Stimulated activated CD4-positive, alpha-beta T cell treated with anti-CD3 and anti-CD28 coated beads, Interleukin-12 subunit alpha, Interleukin-12 subunit beta, amount 100 ng/mL, for 48 hours (primary cell): ENCODE measurements around the gene CLASP2.
"Not testable (repeated sequence)": the region's sequence is repeated elsewhere in the genome, so short reads cannot be mapped to it uniquely, and the experiment has no call there.

Experiments used
- DNase-seq, 3 donors: peaks; one replicate each; pipeline ENCODE4 v3.0.0-alpha.2; 2020; ENCODE audit warnings: low read depth in 2 of 3, low spot score in 1 of 3

Gene CLASP2

GRCh38 chr3:33717866-33718594 lies at the start of gene CLASP2:
CLASP2 (minus strand) TSS chr3:33718254; CDS start chr3:33718002, 252 bp downstream.
- DNase-seq: peak; percentile 63 to 78 (median 73)

DNA sequence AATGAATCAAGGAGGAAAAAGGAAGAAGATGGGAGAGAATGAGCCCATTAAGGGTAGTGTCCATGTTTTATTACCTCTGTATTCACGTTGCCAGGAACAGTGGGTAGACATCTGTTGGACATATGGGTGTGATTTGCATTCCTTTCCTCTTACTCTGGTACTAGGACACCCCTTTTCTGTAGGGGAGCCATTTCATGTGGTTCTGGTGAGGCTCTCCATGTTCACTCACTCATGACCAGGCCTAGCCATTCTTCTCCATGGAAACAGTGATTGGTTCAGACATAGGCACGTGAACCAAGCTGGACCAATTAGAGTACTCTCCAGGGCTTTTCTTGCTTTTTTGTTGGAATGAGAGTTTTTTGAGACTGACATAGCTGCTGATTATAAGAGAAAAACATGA lies 40.8 kb upstream of the CLASP2 start:
- DNase-seq: no peak

- no peak for DNase-seq
These were observed 40.2 kb upstream of the CLASP2 start for GRCh38 chr3:33758281-33758680.

GRCh38 chr3:33754391-33754790 lies 36.3 kb upstream of the CLASP2 start:
- DNase-seq: not testable (repeated sequence)

DNA sequence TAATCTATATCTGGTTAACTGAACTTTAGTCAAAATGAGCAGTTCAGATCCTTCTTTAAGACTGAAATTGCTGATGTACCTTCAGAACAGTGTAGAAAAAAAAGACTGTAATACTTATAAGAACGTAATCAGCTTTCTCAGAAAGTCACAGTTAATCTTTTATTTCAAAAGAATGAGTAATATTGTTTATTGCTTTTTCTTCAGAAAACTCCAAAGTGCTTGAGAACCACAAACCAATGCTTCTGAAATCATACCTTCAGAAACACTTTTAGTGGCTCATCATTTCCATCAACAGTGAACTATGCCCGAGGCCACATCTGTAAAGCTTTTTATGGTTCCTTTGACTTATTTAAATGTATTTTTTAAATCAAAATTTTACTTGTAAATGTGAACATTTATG lies 33.3 kb upstream of the CLASP2 start:
- no peak for DNase-seq

GRCh38 chr3:33750211-33750548 lies 32.1 kb upstream of the CLASP2 start:
- no peak for DNase-seq

GRCh38 chr3:33749546-33750210 lies 31.6 kb upstream of the CLASP2 start:
- no peak for DNase-seq

GRCh38 chr3:33746416-33747116 lies 28.5 kb upstream of the CLASP2 start:
- no peak for DNase-seq

DNA sequence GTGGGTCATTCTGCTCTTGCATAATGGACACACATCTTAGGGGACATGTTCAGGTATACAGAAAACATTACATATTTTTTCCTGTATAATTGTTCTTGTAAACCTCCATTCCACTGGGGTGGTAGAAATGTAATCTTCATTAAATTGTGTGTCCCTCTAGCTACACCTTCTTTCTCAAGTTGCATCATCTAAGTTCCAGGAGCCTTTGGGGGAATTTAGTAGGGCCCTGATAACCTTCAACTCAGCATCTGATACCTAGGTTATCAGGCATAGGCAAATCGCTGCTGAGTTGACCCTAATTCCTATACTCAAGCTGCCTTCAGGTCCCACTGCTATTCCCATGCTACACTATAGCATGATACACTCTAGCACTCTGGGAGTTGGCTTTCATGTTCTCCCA lies 19.1 kb upstream of the CLASP2 start:
- DNase-seq: no peak

GRCh38 chr3:33732394-33732793 lies 14.3 kb upstream of the CLASP2 start:
- DNase-seq: peak in 2 of 3 donors; percentile 2 to 16

DNA sequence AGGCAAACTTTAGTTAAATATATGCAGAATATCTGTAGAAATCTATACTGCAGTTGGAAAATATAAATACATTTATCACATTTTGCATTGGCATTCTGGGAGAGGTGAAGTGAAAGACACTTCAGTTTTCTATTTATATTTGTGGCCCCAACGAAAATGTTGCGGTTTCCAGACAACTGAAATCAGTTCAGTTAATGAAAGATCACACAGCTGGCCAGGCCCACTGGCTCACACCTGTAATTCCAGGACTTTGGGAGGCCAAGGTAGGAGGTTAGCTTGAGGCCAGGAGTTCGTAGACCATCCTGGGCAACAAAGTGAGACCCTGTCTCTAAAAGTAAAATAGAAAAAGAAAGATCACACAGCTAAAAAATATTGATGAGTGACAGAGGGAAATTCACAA lies 11.9 kb upstream of the CLASP2 start:
- DNase-seq: no peak

DNA sequence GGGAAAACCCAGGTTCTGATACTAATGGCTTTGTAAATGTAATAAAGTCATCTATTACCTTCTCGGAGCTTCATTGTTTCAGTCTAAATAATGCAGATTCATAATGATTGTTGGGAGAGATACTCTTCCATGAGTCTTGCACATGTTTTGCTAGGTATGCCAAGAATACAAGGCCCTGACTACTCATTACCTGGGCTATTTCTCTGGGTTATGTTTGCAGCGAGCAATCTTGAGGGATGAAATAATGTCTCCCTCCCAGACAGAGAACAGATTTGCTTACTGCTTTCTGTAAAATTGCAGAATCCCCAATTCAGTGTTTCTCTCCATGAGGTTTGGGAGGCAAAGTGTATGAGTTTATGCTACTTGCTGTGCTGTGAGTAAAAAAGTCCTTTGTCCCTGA lies 6.2 kb upstream of the CLASP2 start:
- no peak for DNase-seq

- no peak for DNase-seq
These were observed 4.7 kb upstream of the CLASP2 start for GRCh38 chr3:33722626-33723370.

DNA sequence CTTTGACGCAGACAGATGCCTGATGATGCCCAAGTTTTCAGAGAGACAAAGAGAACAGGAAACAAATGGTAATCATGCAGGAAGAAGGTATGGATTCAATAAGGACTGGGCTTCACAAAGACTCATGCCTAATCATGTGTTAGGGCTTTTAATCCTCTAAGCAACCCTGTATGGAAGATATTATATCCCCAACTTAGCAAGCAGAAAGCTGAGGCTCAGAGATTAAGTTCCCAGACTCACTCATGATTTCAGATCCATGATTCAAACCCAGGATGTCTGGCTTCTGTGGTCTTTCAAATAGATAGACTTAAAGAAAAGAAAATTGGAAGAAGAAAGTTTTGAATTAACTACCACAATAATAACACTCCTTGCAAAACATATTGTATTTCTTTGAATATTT lies 4.1 kb upstream of the CLASP2 start:
- no peak for DNase-seq

DNA sequence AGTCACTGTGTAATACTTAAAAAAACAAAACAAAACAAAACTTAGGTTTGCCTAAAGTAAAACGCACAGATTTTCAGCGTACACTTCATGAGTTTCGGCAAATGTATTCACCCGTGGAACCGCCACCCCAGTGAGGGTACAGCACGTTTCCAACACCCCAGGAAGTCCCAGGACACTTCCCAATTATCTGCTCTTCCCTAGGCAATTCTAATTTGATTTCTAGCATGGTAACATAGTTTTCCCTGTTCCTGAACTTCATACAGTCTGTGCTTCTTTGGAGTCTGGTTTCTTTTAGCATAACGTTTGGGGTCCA lies 497 bp upstream of the CLASP2 start:
- peak in 1 of 3 donors; percentile 3 for DNase-seq

DNA sequence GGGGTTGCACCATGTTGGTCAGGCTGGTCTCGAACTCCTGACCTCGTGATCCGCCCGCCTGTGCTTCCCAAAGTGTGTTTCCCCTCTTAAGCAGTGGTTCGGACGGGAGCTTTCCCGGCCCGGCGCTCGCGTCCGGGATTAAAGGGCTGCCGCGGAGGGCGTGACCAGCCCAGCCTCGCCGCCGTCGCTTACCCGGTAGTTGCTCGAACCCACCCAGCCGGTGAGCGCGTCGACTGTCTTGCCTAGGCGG lies 513 bp downstream of the CLASP2 start:
- DNase-seq: peak in 2 of 3 donors; percentile 1 to 53

DNA sequence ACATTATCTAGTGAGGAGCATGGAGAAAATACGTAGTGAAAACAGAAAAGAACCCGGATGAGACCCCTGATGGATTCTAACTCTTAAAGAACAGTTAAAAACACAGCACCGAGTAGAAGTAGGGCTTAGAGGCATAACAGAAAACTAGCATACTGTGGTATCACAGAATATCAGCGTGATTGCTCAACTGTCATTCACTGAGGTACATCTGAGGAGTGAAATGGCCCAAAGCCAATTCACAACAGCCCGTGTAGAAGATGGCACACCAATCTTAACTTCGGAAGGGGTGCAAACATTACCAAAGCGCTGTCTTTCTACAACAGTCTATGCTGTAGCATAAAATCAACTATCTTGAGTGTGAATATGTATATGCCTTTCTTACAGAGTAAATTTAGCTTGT lies 1.8 kb downstream of the CLASP2 start:
- no peak for DNase-seq

DNA sequence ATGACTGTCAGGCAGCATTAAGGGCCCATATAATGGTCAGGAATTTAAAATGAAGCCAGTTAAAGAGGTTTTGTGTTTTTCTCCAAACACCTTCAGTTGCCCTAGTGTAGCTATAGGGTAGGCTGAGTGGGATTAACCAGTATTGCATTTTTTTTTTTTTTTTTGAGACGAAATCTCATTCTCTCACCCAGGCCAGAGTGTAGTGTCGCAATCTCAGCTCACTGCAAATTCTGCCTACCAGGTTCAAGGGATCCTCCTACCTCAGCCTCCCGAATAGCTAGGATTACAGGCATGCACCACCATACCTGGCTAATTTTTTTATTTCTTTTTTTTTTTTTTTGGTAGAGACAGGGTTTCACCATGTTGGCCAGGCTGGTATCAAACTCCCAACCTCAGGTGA lies 7.0 kb downstream of the CLASP2 start:
- DNase-seq: no peak

DNA sequence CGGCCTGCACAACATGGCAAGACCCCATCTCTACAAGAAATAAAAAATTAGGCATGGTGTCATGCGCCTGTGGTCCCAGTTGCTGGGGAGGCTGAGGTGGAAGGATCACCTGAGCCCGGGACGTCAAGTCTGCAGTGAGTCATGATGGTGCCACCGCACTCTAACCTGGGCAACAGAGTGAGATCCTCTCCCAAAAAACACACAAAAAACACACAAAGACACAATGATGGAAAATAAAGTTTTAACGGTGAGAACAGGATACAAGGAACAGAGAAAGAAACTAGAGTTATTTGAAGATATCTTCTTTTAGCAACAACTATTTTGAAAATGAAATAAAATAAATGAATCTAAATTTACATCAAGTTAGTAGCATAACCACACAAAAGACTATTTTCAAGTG lies 12.0 kb downstream of the CLASP2 start:
- no peak for DNase-seq

DNA sequence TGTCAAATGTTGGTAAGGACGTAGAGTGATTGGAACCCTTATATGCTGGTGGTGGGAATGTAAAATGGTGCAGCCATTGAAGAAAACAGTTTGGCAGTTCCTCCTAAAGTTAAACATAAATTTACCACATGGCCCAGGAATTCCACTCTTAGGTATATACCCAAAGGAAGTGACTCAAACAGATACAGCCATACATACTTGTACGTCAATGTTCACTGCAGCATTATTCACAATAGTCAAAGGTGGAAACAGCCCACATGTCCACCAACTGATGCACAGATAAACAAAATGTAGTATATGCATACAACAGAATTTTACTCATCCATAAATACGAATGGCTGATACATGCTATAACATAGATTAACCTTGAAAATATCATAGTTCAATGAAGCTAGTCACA lies 13.2 kb downstream of the CLASP2 start:
- no peak for DNase-seq

DNA sequence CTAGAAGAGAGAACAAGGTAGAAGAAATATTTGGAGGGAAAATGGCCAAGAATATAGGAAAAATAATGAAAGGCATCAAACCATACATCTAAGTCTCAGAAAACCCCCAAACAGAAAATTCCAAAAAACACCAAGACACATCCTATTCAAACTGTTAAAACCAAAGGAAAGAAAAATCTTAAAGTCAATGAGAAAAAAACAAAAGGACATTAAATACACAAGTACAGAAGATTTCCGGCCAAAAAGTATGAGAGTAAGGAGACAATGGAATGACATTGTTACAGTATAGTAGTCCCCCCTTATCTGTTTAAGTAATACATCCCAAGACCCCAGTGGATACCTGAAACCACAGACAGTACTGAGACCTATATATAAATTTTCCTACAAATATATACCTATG lies 18.8 kb downstream of the CLASP2 start:
- no peak for DNase-seq

DNA sequence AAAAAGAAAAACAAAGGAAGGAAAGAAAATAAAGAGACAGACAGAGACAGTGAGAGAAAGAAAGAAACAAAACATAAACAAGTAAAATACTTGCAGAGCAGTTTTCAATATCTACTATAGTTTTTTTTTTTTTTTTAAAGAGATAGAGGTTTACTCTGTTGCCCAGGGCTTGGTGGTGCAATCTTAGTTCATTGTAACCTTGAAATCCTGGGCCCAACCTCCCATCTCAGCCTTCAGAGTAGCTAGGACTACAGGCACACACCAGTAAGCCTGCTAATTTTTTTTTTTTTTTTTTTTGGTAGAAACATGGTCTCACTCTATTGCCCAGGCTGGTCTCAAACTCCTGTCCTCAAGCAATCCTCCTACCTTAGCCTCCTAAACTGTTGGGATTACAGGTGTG lies 23.1 kb downstream of the CLASP2 start:
- no peak for DNase-seq
